Effector CD4-positive, alpha-beta T cell (primary cell): Measurements from ENCODE around the gene ENTPD6.
A peak's percentile ranks its signal among the peaks of the same experiment; 100 is the strongest.

Experiments used
- DNase-seq: peaks from one replicate; pipeline ENCODE4 v3.0.0-alpha.2; 2020

ENTPD6 gene

DNA sequence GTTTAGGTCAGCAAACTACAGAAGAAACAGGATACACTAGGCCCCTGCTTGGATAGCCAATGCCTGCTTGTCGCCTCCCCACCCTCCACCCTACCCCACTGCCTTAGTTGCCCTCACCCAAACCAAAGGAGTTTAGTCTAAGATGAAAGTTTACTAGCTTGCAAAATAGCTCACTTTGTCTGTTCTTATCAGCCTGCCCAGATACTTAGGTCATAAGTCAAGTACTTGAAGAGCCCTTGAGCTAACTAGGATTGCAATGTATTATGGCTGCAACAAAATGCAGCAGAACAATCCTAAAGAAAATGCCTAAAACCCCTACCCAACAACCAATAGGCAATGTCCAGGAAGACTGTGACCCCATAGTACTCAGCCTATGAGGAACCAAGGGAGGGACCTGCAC, 7.3 kb upstream of the ENTPD6 start:
- no peak for DNase-seq

GRCh38 chr20:25191051-25191450, 4.5 kb upstream of the ENTPD6 start:
- DNase-seq: no peak

GRCh38 chr20:25191689-25192088, 3.8 kb upstream of the ENTPD6 start:
- no peak for DNase-seq

- no peak for DNase-seq
These were observed 1.7 kb upstream of the ENTPD6 start for GRCh38 chr20:25193843-25194242.

- DNase-seq: no peak
These were observed 1.1 kb upstream of the ENTPD6 start for GRCh38 chr20:25194333-25194972.

GRCh38 chr20:25195962-25196785, 662 bp downstream of the ENTPD6 start:
- DNase-seq: peak; percentile 29

- no peak for DNase-seq
These were observed 1.2 kb downstream of the ENTPD6 start for GRCh38 chr20:25196786-25197120.

- DNase-seq: no peak
These were observed 1.8 kb downstream of the ENTPD6 start for GRCh38 chr20:25197183-25197869.

DNA sequence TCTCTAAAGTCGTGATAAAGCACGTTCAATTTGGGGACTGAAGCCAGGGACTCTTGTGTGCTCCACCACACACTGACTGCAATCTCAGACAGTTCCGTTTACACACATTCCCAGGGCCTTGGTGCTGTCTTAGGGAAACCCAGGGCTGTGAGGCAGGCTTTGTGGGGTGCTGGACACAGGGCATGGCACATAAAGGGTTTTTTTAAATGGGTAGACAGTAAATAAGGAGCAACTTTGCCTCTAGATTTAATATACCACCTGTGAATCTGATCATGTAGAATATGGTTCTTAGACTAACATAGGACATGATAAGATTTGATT, 2.3 kb downstream of the ENTPD6 start:
- DNase-seq: no peak

DNA sequence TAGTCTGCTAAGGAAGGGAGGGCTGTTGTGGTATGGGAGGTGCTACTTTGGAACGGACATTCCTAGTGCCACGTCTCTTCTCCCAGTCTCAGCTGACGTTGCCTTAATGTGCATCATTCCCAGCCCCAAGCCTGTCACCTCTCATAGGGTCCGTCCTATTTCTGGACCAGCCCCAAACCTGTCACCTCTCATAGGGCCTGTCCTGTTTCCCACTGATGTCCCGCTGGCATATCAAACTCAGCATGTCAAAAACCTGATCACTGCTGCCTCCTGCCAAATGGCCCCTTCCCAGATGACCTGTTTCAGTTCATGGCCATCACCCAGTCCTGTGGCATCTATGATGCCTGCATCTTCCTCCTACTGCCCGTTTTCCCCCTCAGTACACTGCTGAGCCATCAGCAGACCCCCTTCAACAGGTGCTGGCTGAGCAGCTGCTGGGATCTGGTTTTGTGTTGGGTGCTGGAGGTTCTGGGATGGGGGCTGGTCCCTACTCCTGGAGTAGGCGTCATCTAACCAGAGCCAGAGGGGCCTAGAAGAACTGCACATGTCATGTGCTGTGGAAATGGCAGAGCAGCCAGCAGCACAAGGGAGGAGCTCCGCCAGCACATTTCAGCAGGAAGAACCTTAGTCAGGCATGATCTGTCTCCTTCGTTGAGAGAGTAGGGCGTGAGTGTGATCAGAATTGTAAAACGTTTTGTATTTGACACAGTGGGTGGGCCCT, 3.3 kb downstream of the ENTPD6 start:
- DNase-seq: no peak

- no peak for DNase-seq
These were observed 4.2 kb downstream of the ENTPD6 start for GRCh38 chr20:25199473-25200260.

GRCh38 chr20:25203089-25203488, 7.6 kb downstream of the ENTPD6 start:
- no peak for DNase-seq

DNA sequence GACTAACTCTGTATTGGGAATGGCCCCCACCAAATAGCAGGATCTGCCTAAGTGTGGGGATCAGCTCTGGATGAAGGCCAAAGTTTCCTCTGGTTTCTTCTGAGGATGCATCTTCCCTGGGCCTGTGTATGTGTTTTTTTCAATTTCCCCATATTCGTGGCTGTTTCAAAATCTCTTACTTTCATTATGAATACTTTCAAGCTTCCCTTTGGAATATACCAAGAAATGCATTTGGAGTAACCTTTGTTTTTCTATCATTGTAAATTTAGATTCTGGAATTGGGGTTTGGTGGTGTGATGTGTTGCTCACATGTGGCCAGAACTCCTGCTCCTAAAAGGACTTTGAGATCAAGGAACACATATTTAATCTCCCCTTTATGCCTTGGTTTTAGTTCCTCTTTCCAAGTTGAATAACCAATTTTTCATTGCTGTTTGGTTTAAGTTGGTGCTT, 8.4 kb downstream of the ENTPD6 start:
- no peak for DNase-seq

DNA sequence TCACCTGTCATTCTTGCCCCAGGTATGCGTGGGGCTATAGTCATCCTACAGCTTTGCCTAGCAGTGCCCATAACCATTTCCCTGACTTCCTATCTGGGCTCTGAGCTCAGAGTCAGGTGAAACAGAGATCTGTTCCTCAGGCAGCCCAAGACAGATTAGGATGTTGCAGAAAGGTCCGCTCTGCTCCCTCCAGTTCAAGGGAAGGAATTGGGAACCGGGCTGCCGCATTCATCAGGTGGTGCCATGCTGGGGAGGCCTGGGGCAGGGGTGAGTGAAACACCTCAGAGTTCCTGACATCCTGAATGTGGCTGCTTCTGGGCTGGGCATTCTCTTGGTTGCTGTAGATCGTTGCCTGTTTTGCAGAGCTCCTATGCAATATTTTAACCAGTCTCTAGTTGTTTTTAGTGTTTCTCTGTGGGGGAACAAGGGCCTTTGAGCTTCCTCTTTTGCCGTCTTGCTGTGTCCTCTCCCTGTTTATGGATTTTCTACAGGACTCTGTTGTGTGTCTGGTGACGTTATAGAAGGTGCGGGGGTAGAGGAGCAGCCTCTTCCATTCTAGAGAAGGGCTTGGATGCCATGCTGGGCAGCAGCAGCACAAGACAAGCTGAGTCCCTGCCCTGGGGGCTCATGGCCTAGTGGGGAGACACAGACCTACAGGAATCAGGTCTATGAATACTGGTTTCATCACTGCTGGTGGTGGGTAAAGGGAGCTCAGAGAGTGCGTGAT, 9.2 kb downstream of the ENTPD6 start:
- no peak for DNase-seq

GRCh38 chr20:25205277-25206062, 10.0 kb downstream of the ENTPD6 start:
- no peak for DNase-seq

DNA sequence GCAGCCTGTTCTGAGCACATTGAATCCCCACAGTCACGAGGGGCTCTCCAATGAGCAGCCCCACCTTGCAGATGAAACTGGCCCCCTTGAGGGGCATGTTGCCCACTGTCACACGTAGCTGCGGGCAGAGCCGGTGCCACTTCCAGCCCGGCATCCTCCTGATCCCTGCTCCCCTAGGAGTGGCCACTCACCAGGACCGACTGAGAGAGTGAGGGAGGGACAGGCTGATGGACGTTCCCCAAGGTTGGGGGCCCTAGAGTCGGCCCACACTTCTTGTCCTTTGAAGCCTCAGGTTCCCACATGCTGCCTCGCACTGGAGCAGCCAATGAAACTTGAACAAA, 10.5 kb downstream of the ENTPD6 start:
- no peak for DNase-seq

GRCh38 chr20:25206548-25206947, 11.0 kb downstream of the ENTPD6 start:
- no peak for DNase-seq

- DNase-seq: no peak
These were observed 11.8 kb downstream of the ENTPD6 start for GRCh38 chr20:25207149-25207959.

DNA sequence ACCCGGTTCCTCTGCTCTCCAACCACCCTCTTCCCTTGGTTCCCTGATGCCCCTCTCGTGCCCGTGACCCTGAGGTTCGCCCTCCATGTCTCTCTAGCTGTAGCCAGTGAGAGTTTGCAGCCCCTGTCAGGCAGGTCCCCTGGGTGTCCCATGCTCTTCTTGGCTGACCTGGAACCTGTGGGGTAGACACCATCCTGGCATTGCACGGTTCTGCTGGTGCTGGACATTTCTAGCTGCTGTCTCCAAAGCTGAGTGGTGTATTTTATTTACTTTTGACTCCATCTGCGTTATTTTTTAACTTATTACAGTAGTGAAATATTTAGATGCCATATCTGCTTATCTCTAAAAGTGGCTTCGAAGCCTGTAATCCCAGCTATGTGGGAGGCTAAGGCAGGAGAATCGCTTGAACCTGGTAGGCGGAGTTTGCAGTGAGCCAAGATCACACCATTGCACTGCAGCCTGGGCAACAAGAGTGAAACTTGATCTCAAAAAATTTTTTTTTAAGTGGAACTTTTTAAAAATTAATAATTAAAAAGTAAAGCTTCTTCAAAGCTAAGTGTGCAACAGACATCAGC, 12.5 kb downstream of the ENTPD6 start:
- no peak for DNase-seq

DNA sequence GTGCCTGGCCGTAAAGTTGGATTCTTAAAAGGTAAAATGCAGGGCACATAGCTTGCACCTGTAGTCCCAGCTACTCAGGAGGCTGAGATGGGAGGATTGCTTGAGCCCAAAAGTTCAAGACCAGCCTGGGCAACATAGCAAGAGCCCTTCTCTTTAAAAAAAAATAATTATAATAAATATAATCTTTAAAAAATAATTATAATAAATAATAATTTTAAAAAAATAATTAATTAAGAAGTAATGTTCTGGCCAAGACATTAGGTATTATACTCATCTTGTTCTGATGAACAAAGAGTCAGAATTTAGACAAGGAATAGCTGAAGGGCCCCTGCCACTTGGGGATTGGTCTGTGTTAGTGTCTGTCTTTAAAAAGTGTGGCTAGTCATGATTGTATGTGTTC, 13.9 kb downstream of the ENTPD6 start:
- no peak for DNase-seq
